WTC11 (cell line): Measurements from ENCODE around the gene MEIS1. TPM values are rescaled to one million over a fixed set of nuclear protein-coding genes. Genes with fewer than 3 reads are reported as not detected.

Experiments used
- ATAC-seq: fragments of 200-7000 bp; cut with Tn5 transposase; 2 replicates; pipeline ENCODE4 v1.10.0; 2021; ENCODE audit warnings: mild to moderate bottlenecking, moderate library complexity
- CTCF ChIA-PET: fragments of 300-600 bp; sonication (Branson Sonifier 250); formaldehyde crosslinking; loops from one replicate; lab custom pipeline; 2021; ENCODE audit warnings: antibody characterized with exemption; lab: Charles Lee
- POLR2A ChIA-PET: fragments of 350-600 bp; sonication (Branson Sonifier 250); formaldehyde crosslinking; loops from one replicate; lab custom pipeline; 2021; ENCODE audit warnings: antibody characterized with exemption; lab: Charles Lee
- DNase-seq: peaks from one replicate; pipeline ENCODE4 v3.0.0; 2021; ENCODE audit warnings: low spot score
- H3K27ac Mint-ChIP-seq: 2 replicates; pipeline ENCODE4 v1.8.0; 2021; ENCODE audit warnings: mixed read lengths
- H3K27me3 Mint-ChIP-seq: 2 replicates; pipeline ENCODE4 v1.8.0; 2021; ENCODE audit warnings: low read depth, mild to moderate bottlenecking, moderate library complexity, mixed read lengths
- H3K36me3 Mint-ChIP-seq: 2 replicates; pipeline ENCODE4 v1.8.0; 2021; ENCODE audit warnings: mixed read lengths
- H3K4me1 Mint-ChIP-seq: 2 replicates; pipeline ENCODE4 v1.8.0; 2022; ENCODE audit warnings: mixed read lengths
- H3K4me3 Mint-ChIP-seq: 2 replicates; pipeline ENCODE4 v1.8.0; 2021; ENCODE audit warnings: mild to moderate bottlenecking, moderate library complexity, mixed read lengths
- H3K9me3 Mint-ChIP-seq: 2 replicates; pipeline ENCODE4 v1.8.0; 2021; ENCODE audit warnings: mixed read lengths
- CBFB ChIP-seq: sonication (generic); formaldehyde crosslinking; IDR thresholded peaks from 2 replicates; pipeline ENCODE4 v1.8.1; 2022; ENCODE audit warnings: mild to moderate bottlenecking, low read depth, missing genetic modification reagents
- CREB1 ChIP-seq: sonication (generic); formaldehyde crosslinking; IDR thresholded peaks from 2 replicates; pipeline ENCODE4 v1.8.0; 2023; ENCODE audit warnings: mild to moderate bottlenecking, missing genetic modification reagents
- E2F1 ChIP-seq: sonication (generic); formaldehyde crosslinking; IDR thresholded peaks from 2 replicates; pipeline ENCODE4 v1.8.0; 2022; ENCODE audit warnings: mild to moderate bottlenecking, missing genetic modification reagents
- FOXP1 ChIP-seq: sonication (generic); formaldehyde crosslinking; IDR thresholded peaks from 2 replicates; pipeline ENCODE4 v1.8.0; 2022; ENCODE audit warnings: missing genetic modification reagents, mild to moderate bottlenecking, moderate library complexity, borderline replicate concordance
- GTF2I ChIP-seq: fragments of 250-450 bp; sonication (Bioruptor Pico); conservative IDR thresholded peaks from 2 replicates; pipeline ENCODE4 v1.4.0; 2021; ENCODE audit warnings: mild to moderate bottlenecking
- HMGXB4 ChIP-seq: sonication (generic); formaldehyde crosslinking; IDR thresholded peaks from 2 replicates; pipeline ENCODE4 v1.8.1; 2023; ENCODE audit warnings: mild to moderate bottlenecking, moderate library complexity, missing genetic modification reagents
- IRF1 ChIP-seq: sonication (generic); formaldehyde crosslinking; IDR thresholded peaks from 2 replicates; pipeline ENCODE4 v1.8.0; 2023; ENCODE audit warnings: missing genetic modification reagents
- IRF2 ChIP-seq: sonication (generic); formaldehyde crosslinking; IDR thresholded peaks from 2 replicates; pipeline ENCODE4 v1.8.0; 2022; ENCODE audit warnings: low read depth, missing genetic modification reagents, borderline replicate concordance
- JAZF1 ChIP-seq: fragments of 250-450 bp; sonication (Bioruptor Pico); IDR thresholded peaks from 2 replicates; pipeline ENCODE4 v1.9.0; 2021; ENCODE audit warnings: moderate library complexity, mild to moderate bottlenecking, inconsistent platforms
- MXD4 ChIP-seq: fragments of 250-450 bp; sonication (Bioruptor Pico); IDR thresholded peaks from 2 replicates; pipeline ENCODE4 v1.8.0; 2021; ENCODE audit warnings: mild to moderate bottlenecking, moderate library complexity, borderline replicate concordance
- NR3C1 ChIP-seq: sonication (generic); formaldehyde crosslinking; conservative IDR thresholded peaks from 2 replicates; pipeline ENCODE4 v1.8.1; 2023; ENCODE audit warnings: low read depth, mild to moderate bottlenecking, missing genetic modification reagents
- OVOL2 ChIP-seq: fragments of 250-450 bp; sonication (Bioruptor Pico); IDR thresholded peaks from 2 replicates; pipeline ENCODE4 v1.9.0; 2021; ENCODE audit warnings: mild to moderate bottlenecking, borderline replicate concordance
- SOX15 ChIP-seq: fragments of 250-450 bp; sonication (Bioruptor Pico); IDR thresholded peaks from 2 replicates; pipeline ENCODE4 v1.9.0; 2021; ENCODE audit warnings: mild to moderate bottlenecking
- STAT6 ChIP-seq: sonication (generic); formaldehyde crosslinking; conservative IDR thresholded peaks from 2 replicates; pipeline ENCODE4 v1.8.1; 2023; ENCODE audit warnings: mild to moderate bottlenecking, low read depth, missing genetic modification reagents, moderate library complexity
- TCF7 ChIP-seq: sonication (generic); formaldehyde crosslinking; IDR thresholded peaks from 2 replicates; pipeline ENCODE4 v1.8.0; 2022; ENCODE audit warnings: mild to moderate bottlenecking, low read depth, missing genetic modification reagents, moderate library complexity
- TP53 ChIP-seq: sonication (generic); formaldehyde crosslinking; IDR thresholded peaks from 2 replicates; pipeline ENCODE4 v1.8.1; 2023; ENCODE audit warnings: mild to moderate bottlenecking, missing genetic modification reagents
- ZBTB21 ChIP-seq: sonication (generic); formaldehyde crosslinking; IDR thresholded peaks from 2 replicates; pipeline ENCODE4 v1.8.1; 2023; ENCODE audit warnings: mild to moderate bottlenecking, missing genetic modification reagents, borderline replicate concordance
- ZBTB43 ChIP-seq: sonication (generic); formaldehyde crosslinking; IDR thresholded peaks from 2 replicates; pipeline ENCODE4 v1.8.1; 2023; ENCODE audit warnings: mild to moderate bottlenecking, missing genetic modification reagents
- ZMAT4 ChIP-seq: fragments of 250-450 bp; sonication (Bioruptor Pico); IDR thresholded peaks from 2 replicates; pipeline ENCODE4 v1.9.0; 2021; ENCODE audit warnings: mild to moderate bottlenecking
- ZNF232 ChIP-seq: sonication (generic); formaldehyde crosslinking; IDR thresholded peaks from 2 replicates; pipeline ENCODE4 v1.8.0; 2022; ENCODE audit warnings: mild to moderate bottlenecking, missing genetic modification reagents
- ZNF281 ChIP-seq: sonication (generic); formaldehyde crosslinking; IDR thresholded peaks from 2 replicates; pipeline ENCODE4 v1.8.0; 2023; ENCODE audit warnings: mild to moderate bottlenecking, missing genetic modification reagents
- ZNF416 ChIP-seq: fragments of 250-450 bp; sonication (Bioruptor Pico); IDR thresholded peaks from 2 replicates; pipeline ENCODE4 v1.9.0; 2021; ENCODE audit warnings: mild to moderate bottlenecking, inconsistent platforms
- ZNF423 ChIP-seq: fragments of 250-450 bp; sonication (Bioruptor Pico); IDR thresholded peaks from 2 replicates; pipeline ENCODE4 v2.1.2; 2022; ENCODE audit warnings: mild to moderate bottlenecking, moderate library complexity
- total RNA-seq: library from RNA; stranded (reverse); gene quantifications from 3 replicates; pipeline ENCODE4 v1.2.3, GENCODE V29; 2021

MEIS1 gene
- total RNA-seq, 1 experiment from 2014 or later: 0.48 TPM

GRCh38 chr2:66426244-66427111 is 8.4 kb upstream of the MEIS1 start (continued):
- TF ChIP-seq STAT6 (no peak), ZNF423 (CRISPR knock-in tag) (peak; percentile 78), ZNF416 (no peak), TCF7 (no peak), ZBTB43 (CRISPR knock-in tag) (0 out of 2 replicates have a peak, but pooled peaks have one; percentile 38), TP53 (CRISPR knock-in tag) (no peak), CREB1 (CRISPR knock-in tag) (no peak), E2F1 (CRISPR knock-in tag) (no peak), FOXP1 (CRISPR knock-in tag) (0 out of 2 replicates have a peak, but pooled peaks have one; percentile 34), ZNF281 (CRISPR knock-in tag) (no peak)

- TF ChIP-seq ZNF232 (CRISPR knock-in tag): no peak
- no peak for TF ChIP-seq JAZF1 (CRISPR knock-in tag)
- no peak for TF ChIP-seq IRF2 (CRISPR knock-in tag)
- TF ChIP-seq CBFB: no peak
- no peak for TF ChIP-seq IRF1
- TF ChIP-seq GTF2I (CRISPR knock-in tag): no peak
- no peak for TF ChIP-seq HMGXB4 (CRISPR knock-in tag)
- TF ChIP-seq ZNF416: no peak
- no peak for TF ChIP-seq ZMAT4 (CRISPR knock-in tag)
- TF ChIP-seq SOX15 (CRISPR knock-in tag): no peak
- no peak for TF ChIP-seq OVOL2 (CRISPR knock-in tag)
- TF ChIP-seq ZBTB21 (CRISPR knock-in tag): no peak
- TF ChIP-seq NR3C1 (CRISPR knock-in tag): no peak
- TF ChIP-seq TCF7: no peak
- no peak for TF ChIP-seq MXD4
- peak overlapping the region; percentile 87 for H3K4me3 Mint-ChIP-seq
- H3K27ac Mint-ChIP-seq: no peak overlapping the region
- DNase-seq (no peak), ATAC-seq (no peak)
- H3K27me3 Mint-ChIP-seq: peaks cover 92% of the 10 kb centered on the region
- ChIA-PET CTCF (interaction anchor here (0.6 to 1.4 kb wide), 4 partner anchors 13 to 508 kb away, joined by 3 to 6 read pairs (median 3); no protein-coding TSS in a partner anchor), POLR2A (interaction anchor here (0.5 kb wide), 1 partner anchor 468 kb away, joined by 5 read pairs; no protein-coding TSS in a partner anchor)
- no peaks in the 10 kb centered on the region for H3K9me3 Mint-ChIP-seq
- no peaks in the 10 kb centered on the region for H3K36me3 Mint-ChIP-seq
- peaks cover 37% of the 10 kb centered on the region for H3K4me1 Mint-ChIP-seq
Observed at GRCh38 chr2:66427300-66427699, 7.6 kb upstream of the MEIS1 start.
